Measurements from ENCODE around the gene FLNB.

FLNB gene

DNA sequence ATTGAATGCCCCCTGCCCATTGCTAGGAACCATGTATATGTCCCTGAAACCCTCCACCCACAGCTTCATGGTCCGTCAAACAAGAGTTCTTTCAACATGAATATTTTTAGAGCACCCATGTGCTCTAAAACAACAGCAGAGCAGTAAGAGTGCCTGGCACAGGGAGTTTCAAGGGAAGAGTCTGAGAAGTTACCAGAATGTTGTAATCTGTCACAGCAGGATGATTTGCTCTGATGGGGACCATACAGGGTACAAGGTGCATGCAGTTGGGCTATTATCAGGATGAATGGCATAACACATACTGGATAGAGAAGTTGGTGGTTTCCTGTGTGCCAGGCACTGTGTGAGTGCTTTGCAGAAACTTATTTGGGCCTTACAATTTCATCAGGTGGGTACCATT is 27.8 kb upstream of the FLNB start:
- DNase-seq (ENCODE audit: low read depth) = no peak
- TF ChIP-seq, protein P1, sequence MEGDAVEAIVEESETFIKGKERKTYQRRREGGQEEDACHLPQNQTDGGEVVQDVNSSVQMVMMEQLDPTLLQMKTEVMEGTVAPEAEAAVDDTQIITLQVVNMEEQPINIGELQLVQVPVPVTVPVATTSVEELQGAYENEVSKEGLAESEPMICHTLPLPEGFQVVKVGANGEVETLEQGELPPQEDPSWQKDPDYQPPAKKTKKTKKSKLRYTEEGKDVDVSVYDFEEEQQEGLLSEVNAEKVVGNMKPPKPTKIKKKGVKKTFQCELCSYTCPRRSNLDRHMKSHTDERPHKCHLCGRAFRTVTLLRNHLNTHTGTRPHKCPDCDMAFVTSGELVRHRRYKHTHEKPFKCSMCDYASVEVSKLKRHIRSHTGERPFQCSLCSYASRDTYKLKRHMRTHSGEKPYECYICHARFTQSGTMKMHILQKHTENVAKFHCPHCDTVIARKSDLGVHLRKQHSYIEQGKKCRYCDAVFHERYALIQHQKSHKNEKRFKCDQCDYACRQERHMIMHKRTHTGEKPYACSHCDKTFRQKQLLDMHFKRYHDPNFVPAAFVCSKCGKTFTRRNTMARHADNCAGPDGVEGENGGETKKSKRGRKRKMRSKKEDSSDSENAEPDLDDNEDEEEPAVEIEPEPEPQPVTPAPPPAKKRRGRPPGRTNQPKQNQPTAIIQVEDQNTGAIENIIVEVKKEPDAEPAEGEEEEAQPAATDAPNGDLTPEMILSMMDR (IDR thresholded peaks at IDR 0.05; ENCODE audit: control insufficient read depth, insufficient read depth, low read depth, low read length, missing control alignments) = no peak
- no peak overlapping the region for H3K4me3 ChIP-seq (ENCODE audit: control insufficient read depth, low read depth, low read length)

DNA sequence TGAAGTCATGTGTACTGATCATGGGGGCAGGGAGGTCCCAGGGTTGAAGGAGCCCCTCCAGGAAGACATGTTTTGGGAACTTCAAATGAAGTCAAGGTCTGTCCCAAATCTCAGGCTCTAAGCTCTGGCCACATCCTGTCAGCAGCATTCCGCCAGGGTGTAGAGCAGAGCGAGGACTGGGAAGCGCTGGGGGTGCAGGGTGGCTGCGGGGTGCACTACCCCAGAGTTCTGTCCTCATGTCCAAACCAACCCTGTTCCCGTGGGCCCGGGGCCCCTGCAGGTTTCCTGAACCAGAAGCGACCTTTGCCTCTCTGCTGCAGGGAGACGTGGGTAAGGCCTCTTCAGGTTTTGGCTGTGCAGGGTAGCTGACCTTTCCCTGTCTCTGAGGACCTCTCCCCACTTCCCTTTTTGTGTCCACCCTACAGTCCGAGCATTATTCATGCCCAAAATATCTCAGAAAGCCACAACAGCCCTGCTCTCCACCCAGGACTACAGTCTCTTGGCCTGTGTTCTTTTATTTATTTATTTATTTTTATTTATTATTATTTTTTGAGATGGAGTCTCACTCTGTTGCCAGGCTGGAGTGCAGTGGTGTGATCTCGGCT is 26.6 kb upstream of the FLNB start:
- TF ChIP-seq, protein P1 (IDR thresholded peaks at IDR 0.05; ENCODE audit: control insufficient read depth, insufficient read depth, low read depth, low read length, missing control alignments) = no peak
- DNase-seq (ENCODE audit: low read depth) = no peak
- H3K4me3 ChIP-seq (ENCODE audit: control insufficient read depth, low read depth, low read length) = no peak overlapping the region

DNA sequence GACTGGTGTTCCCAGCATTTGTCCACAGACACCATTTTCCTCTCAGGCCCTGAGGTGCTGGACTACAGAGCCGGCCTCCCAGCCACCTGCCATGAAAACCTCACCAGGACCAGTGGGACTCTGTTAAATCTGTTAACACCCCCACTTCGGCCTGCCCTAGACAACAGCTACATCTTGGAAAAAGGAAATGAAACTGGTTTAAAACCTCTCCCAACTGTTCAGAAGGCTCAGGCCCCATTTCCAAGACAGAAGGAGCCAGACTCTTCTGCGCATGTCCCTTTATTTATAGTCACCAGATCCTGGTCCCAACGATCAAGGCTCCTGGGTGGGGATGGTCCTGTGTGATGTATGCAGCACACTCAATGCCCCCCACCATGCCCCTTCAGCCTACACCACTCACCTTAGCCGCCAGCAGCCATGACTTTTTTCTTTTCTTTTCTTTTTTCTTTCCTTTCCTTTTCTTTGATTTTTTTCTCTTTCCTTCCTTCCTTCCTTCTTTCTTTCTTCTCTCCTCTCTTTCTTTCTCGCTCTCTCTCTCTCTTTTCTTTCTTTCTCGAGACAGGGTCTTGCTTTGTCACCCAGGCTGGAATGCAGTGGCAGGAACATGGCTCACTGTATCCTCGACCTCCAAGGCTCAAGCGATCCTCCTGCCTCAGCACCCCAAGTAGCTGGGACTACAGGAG is 25.5 kb upstream of the FLNB start:
- DNase-seq (ENCODE audit: low read depth) = no peak
- no peak overlapping the region for H3K4me3 ChIP-seq (ENCODE audit: control insufficient read depth, low read depth, low read length)
- TF ChIP-seq, protein P1 (IDR thresholded peaks at IDR 0.05; ENCODE audit: control insufficient read depth, insufficient read depth, low read depth, low read length, missing control alignments) = no peak

DNA sequence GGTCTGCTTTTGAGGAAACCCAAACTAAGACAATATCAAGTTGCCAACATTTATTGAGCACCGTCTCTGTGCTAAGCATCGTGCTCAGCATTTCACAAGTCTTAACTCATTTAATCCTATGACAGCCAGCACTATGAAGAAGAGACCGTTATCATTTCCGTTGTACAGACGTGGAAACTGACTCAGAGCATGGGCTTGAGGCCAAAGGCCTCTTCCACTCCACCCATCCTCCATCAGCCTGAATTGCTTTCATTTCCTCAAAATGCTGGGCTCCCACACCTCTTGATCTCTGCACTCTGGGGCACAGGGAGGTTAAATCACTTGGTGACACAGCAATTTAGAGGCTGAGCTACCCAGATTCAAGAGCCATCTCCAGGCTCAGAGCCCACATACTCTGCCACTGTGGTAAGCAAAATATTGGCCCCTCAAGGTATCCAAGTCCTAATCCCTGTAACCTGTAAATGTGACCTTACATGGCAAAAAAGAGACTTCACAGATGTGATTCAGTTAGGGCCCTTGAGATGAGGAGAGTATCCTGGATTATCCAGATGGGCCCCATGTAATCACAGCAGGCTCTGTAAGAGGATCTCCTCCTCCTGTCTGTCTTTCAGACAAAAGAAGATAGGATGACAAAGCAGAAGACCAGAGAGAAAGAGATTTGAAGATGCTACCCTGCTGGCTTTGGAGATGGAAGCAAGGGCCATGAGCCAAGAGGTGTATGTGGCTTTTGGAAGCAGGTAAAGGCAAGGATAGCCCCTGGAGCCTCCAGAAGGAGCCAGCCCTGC is 24.3 kb upstream of the FLNB start:
- no peak overlapping the region for H3K4me3 ChIP-seq (ENCODE audit: control insufficient read depth, low read depth, low read length)
- TF ChIP-seq, protein P1 (IDR thresholded peaks at IDR 0.05; ENCODE audit: control insufficient read depth, insufficient read depth, low read depth, low read length, missing control alignments) = no peak
- peak; percentile 68 for DNase-seq (ENCODE audit: low read depth)

DNA sequence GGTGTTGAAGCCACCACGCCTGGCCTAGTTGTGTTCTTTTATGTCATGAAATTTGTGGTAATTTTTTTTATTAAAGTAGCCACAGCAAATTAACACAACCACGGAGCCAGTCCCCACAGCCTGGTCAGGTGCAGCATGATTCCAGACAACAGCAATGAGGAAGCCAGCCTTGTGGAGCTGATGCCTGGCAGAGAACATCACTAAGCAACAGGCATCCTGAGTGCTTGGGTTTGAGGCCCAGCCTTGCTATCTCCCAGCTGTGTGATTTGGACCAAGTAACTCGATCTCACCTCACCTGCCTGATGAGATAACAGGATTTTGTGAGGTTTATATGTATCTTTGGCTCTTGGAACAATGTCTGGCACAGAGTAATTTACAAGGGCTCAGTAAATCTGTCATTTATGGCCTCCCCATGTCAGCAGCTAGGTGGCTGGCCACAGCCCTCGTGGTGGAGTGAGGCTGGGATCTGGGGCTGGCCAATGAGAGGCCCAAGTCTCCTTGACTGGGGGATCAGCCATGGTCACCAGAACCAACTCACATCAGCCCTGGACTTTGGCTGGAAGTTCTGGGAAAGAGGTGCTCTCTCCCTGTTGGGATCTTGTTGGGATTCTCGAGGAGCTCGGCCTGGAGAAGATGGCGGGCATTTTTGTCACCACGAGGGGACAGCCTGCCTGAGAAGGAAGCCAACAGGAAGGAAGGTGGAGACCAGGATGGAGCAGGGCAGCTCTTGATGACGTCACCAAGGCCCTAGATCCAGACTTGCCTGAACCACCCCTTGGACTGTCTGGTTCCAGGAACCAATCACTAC is 22.8 kb upstream of the FLNB start:
- TF ChIP-seq, protein P1 (IDR thresholded peaks at IDR 0.05; ENCODE audit: control insufficient read depth, insufficient read depth, low read depth, low read length, missing control alignments) = no peak

DNA sequence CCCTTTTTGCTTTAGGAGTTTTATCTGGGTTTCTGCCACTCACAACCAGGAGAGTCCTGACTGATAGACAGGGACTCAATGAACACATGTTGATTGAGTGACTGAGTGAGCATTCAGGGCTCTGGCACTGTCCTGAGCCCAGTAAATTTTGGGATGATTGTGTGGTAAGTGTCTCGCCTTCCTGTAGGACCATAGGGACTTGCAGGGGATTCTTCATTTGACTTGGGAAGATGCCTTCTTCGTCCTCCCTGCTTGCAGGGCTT is 22.3 kb upstream of the FLNB start:
- TF ChIP-seq, protein P1 (IDR thresholded peaks at IDR 0.05; ENCODE audit: control insufficient read depth, insufficient read depth, low read depth, low read length, missing control alignments) = no peak
- no peak overlapping the region for H3K4me3 ChIP-seq (ENCODE audit: control insufficient read depth, low read depth, low read length)
- DNase-seq (ENCODE audit: low read depth) = no peak

More for the DNA sequence above, 22.8 kb upstream of the FLNB start:
- H3K4me3 ChIP-seq (ENCODE audit: control insufficient read depth, low read depth, low read length) = no peak overlapping the region
- no peak for DNase-seq (ENCODE audit: low read depth)

Data from AG09309 (cell line).